Kidney epithelial cell (primary cell): ENCODE measurements around the gene GPATCH8. TPM values are rescaled to one million over a fixed set of nuclear protein-coding genes. Genes with fewer than 3 reads are reported as not detected.
A peak's percentile ranks its signal among the peaks of the same experiment; 100 is the strongest.
"Not testable (repeated sequence)": the region's sequence is repeated elsewhere in the genome, so short reads cannot be mapped to it uniquely, and the experiment has no call there.

ENCODE experiments used
- DNase-seq: peaks from one replicate; pipeline ENCODE4 v3.0.0-alpha.2; 2010; ENCODE audit warnings: low read depth
- H3K27me3 ChIP-seq: 2 replicates; pipeline ENCODE4 v1.6.0; 2011; ENCODE audit warnings: low read length; ENCODE audit not compliant: control insufficient read depth, insufficient read depth
- H3K36me3 ChIP-seq: 2 replicates; pipeline ENCODE4 v1.5.1; 2011; ENCODE audit warnings: low read length; ENCODE audit not compliant: control insufficient read depth, insufficient read depth
- H3K4me3 ChIP-seq: 2 replicates; pipeline ENCODE4 v1.5.1; 2011; ENCODE audit warnings: low read depth, mild to moderate bottlenecking, control low read depth, low read length
- total RNA-seq: library from RNA; depleted of rRNA; stranded (reverse); fragments of >200 nt; gene quantifications from 2 replicates; pipeline ENCODE4 v1.2.3, GENCODE V29; 2015
- TF ChIP-seq, protein P1 (sequence below): IDR thresholded peaks from 2 replicates; pipeline ENCODE4 v1.5.1; 2011; ENCODE audit warnings: mild to moderate bottlenecking, moderate library complexity, low read length, control low read depth, inconsistent platforms; ENCODE audit not compliant: insufficient read depth, poor library complexity, severe bottlenecking

GPATCH8 gene
- total RNA-seq, 1 donor from 2014 or later = 34.9 TPM

DNA sequence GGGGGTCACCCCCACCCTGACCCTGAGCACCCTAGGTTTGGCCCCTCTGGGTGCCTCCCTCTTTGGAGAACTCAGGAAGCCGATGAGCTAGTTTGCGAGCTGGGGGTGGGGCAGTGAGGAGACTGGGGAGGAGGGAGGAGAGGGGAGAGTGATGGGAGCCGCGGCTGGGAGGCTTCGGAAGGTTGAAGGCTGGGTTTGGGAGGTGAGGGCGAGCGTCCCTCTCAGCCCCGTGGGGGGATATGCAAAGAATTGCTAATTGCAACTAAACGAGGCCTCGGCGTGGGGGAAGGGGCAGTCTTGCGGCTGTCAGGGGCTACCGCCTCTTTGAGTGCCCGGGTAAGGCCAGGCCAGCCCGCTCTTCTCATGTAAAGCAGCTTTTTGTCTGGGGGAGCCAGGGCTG is 36.5 kb upstream of the GPATCH8 start:
- no peak for DNase-seq
- TF ChIP-seq, protein P1, sequence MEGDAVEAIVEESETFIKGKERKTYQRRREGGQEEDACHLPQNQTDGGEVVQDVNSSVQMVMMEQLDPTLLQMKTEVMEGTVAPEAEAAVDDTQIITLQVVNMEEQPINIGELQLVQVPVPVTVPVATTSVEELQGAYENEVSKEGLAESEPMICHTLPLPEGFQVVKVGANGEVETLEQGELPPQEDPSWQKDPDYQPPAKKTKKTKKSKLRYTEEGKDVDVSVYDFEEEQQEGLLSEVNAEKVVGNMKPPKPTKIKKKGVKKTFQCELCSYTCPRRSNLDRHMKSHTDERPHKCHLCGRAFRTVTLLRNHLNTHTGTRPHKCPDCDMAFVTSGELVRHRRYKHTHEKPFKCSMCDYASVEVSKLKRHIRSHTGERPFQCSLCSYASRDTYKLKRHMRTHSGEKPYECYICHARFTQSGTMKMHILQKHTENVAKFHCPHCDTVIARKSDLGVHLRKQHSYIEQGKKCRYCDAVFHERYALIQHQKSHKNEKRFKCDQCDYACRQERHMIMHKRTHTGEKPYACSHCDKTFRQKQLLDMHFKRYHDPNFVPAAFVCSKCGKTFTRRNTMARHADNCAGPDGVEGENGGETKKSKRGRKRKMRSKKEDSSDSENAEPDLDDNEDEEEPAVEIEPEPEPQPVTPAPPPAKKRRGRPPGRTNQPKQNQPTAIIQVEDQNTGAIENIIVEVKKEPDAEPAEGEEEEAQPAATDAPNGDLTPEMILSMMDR = no peak
- no peaks in the 10 kb centered on the region for H3K36me3 ChIP-seq
- H3K4me3 ChIP-seq = no peak overlapping the region
- H3K27me3 ChIP-seq = no peaks in the 10 kb centered on the region

DNA sequence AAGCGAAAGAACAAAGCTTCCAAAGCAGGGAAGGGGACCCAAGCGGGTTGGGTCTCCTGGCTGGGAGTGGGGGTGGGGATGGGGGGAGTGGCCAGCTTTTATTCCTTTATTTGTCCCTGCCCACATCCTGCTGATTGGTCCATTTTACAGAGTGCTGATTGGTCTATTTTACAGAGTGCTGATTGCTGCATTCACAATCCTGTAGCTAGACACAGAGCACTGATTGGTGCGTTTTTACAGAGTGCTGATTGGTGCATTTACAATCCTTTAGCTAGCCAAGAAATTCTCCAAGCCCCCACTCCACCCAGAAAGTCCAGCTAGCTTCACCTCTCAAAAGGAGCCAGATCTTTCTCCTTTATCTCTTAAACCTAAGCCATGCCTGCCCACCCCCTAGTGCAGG is 34.7 kb upstream of the GPATCH8 start:
- H3K27me3 ChIP-seq, H3K4me3 ChIP-seq, H3K36me3 ChIP-seq, DNase-seq: not testable (repeated sequence)

DNA sequence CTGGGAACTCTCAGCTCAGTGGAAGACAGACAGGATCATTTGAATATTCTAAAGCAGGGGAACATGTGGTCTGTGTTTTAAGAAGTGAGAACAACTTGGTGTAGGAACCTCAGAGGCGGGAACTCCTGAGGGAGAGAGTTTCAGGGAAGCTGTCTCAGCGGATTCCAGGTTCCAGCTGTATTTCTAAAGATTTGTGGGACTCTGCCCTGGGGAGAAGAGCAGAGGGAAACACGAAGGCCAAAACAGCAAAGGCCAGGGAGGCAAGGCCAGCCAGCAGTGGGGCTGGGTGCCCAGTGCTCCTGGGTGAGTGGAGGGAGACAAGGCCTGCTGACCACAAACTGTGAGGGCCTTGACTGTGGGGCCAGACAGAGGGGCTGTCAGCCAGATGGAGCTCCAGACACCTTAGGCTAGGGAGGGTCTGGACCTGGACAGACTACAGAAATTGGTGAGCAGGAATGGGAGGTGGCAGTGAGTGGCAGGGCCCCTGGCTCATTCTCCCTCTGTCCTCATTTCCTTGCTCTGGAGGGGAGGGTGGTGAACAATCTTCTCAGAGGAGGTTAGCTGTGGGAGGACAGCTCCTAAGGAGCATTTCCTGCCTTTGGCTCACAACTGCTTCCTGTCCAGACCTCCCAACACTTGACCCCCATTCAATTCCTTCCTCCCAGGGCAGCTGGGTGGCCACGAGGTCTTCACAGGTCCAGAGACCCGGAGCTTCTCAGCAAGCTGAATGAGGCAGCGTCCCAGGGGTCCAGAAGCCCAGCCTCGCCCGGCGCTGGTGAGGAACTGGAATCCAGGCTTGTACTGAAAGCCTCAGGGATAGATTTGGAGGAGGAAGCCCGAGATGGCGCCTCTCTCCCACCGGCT is 33.1 kb upstream of the GPATCH8 start:
- H3K27me3 ChIP-seq = no peaks in the 10 kb centered on the region
- H3K4me3 ChIP-seq = no peak overlapping the region
- no peaks in the 10 kb centered on the region for H3K36me3 ChIP-seq
- TF ChIP-seq, protein P1 = no peak
- no peak for DNase-seq

DNA sequence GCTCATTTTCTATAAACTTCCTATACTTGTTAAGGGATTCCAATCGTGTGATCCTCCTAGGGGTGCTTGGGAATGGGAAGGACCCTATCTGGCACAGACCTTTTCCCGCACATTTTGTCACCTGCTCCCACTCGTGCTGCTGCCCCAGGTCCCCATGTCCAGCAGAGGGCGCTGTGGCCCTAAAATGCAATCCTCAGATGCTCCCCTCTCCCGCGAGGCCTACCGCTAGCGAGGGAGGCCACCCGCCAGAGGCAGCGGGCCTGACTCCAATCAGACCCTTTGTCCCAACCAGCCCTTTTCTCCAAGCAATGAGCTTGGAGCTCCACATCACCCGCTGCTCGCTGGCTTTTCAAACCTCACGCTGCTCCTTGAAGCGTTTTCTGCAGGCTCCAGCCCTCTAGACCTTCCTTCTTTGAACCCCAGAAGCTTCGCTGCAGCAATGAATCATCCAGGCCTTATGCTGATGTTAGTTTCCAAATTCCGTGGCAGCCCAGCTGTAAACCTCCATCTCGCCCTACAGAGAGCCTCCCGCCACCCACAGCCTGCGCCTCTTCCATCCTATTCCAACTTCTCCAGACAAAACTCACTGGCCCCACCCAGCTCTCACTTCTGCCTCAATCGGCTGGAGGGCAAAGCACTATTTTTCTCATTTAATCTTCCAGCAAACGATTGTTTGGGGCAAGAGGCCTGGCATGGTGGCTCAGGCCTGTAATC is 30.5 kb upstream of the GPATCH8 start:
- H3K4me3 ChIP-seq = no peak overlapping the region
- DNase-seq = no peak
- H3K27me3 ChIP-seq = no peaks in the 10 kb centered on the region
- TF ChIP-seq, protein P1 = peak; percentile 95
- H3K36me3 ChIP-seq = no peaks in the 10 kb centered on the region

DNA sequence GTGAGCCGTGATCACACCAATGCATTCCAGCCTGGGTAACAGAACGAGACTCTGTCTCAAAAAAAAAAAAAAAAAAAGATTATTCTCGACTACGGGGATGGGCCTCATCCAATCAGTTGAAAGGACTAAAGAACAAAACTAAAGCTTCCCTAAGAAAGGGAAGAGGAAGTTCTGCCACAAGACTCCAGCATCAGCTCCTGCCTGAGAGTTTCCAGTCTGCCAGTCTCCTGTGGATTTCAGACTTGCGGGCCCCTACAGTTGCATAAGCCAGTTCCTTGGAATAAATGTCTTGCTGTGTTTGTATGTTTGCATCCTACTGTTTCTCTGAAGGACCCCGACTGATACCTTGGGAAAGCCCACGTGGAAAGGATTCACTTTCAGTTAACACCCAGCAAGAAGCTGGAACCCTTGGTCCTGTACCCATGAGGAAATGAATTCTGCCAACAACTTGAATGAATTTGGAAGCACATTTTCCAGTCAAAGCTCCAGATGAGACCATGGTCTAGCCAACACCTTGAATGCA is 27.8 kb upstream of the GPATCH8 start:
- H3K4me3 ChIP-seq = no peak overlapping the region
- H3K36me3 ChIP-seq = no peaks in the 10 kb centered on the region
- TF ChIP-seq, protein P1 = no peak
- H3K27me3 ChIP-seq = no peaks in the 10 kb centered on the region
- no peak for DNase-seq

DNA sequence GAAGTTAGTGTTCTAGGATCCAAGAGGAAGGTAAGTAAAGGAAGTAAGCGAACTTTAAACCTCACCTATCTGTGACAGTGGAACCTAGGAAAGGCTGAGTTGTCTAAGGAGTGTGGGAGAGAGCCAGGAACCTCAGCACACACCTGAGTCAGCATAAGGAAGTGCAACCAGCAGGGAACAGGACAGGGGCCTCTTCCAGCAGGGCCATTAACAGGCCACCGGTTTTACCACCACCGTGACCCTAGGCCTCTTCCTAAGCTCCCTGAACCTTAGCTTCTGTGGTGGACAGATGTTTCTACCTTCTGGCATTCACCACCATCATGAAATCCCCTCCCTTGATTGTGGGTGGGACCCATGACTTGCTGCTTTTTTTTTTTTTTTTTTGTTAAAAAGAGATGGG is 26.7 kb upstream of the GPATCH8 start:
- H3K36me3 ChIP-seq = no peaks in the 10 kb centered on the region
- H3K27me3 ChIP-seq = no peaks in the 10 kb centered on the region
- no peak for DNase-seq
- no peak overlapping the region for H3K4me3 ChIP-seq
- TF ChIP-seq, protein P1 = no peak
